HEK293 (cell line): ENCODE data around the gene MICAL3.

Experiments used
- CTCF ChIA-PET: fragments of 350-600 bp; formaldehyde crosslinking; extraction: SDS; loops from one replicate; lab custom pipeline; 2021; ENCODE audit warnings: antibody characterized with exemption; lab: Yijun Ruan, JAX
- POLR2A ChIA-PET: fragments of 300-600 bp; formaldehyde crosslinking; extraction: SDS; loops from one replicate; lab custom pipeline; 2020; ENCODE audit warnings: antibody characterized with exemption, inconsistent platforms; lab: Yijun Ruan, JAX
- H3K27ac ChIP-seq: fragments of 200-500 bp; sonication (Bioruptor generic); 2 replicates; pipeline ENCODE4 v1.5.1; 2014; ENCODE audit warnings: low read depth, low read length, control low read depth, inconsistent platforms; ENCODE audit errors: extremely low read depth
- H3K36me3 ChIP-seq, 2 experiments: fragments of 200-500 bp in 1 of 2; sonication (Bioruptor generic) in 1 of 2; 1 replicate in 1 of 2; 2 replicates in 1 of 2; pipeline ENCODE4 v1.5.1; 2014 to 2017; ENCODE audit warnings: inconsistent platforms in 2 of 2, low read length in 2 of 2; ENCODE audit not compliant: control insufficient read depth in 2 of 2, insufficient read depth in 1 of 2
- H3K4me1 ChIP-seq: fragments of 200-500 bp; sonication (Bioruptor generic); 2 replicates; pipeline ENCODE4 v1.5.1; 2014; ENCODE audit warnings: mild to moderate bottlenecking, low read length, inconsistent platforms; ENCODE audit not compliant: control insufficient read depth, insufficient read depth
- H3K4me3 ChIP-seq: 2 replicates; pipeline ENCODE4 v1.5.1; 2011; ENCODE audit warnings: low read depth, mild to moderate bottlenecking, control low read depth, low read length, moderate library complexity
- H3K9me3 ChIP-seq: fragments of 200-500 bp; sonication (Bioruptor generic); 2 replicates; pipeline ENCODE4 v1.5.1; 2014; ENCODE audit warnings: low read depth, low read length, inconsistent platforms; ENCODE audit not compliant: control insufficient read depth, insufficient read depth
- KLF1 ChIP-seq: fragments of 450-650 bp; formaldehyde crosslinking; IDR thresholded peaks from 2 replicates; pipeline ENCODE4 v1.5.1; 2016; ENCODE audit warnings: missing biosample characterization, missing genetic modification characterization
- KLF9 ChIP-seq: fragments of 450-650 bp; formaldehyde crosslinking; IDR thresholded peaks from 2 replicates; pipeline ENCODE4 v1.5.1; 2016; ENCODE audit warnings: missing biosample characterization, missing genetic modification characterization, low read depth
- OVOL3 ChIP-seq: fragments of 450-650 bp; formaldehyde crosslinking; IDR thresholded peaks from 2 replicates; pipeline ENCODE4 v1.5.1; 2016; ENCODE audit warnings: missing biosample characterization, missing genetic modification characterization
- SALL2 ChIP-seq: fragments of 450-650 bp; formaldehyde crosslinking; IDR thresholded peaks from 2 replicates; pipeline ENCODE4 v1.5.0; 2017; ENCODE audit warnings: missing biosample characterization, mild to moderate bottlenecking, missing genetic modification characterization, borderline replicate concordance
- SCRT1 ChIP-seq: fragments of 450-650 bp; formaldehyde crosslinking; IDR thresholded peaks from 2 replicates; pipeline ENCODE4 v1.5.1; 2016; ENCODE audit warnings: missing biosample characterization, missing genetic modification characterization, borderline replicate concordance
- SCRT2 ChIP-seq: fragments of 450-650 bp; formaldehyde crosslinking; IDR thresholded peaks from 2 replicates; pipeline ENCODE4 v1.5.1; 2016; ENCODE audit warnings: missing biosample characterization, missing genetic modification characterization
- ZEB2 ChIP-seq: fragments of 450-650 bp; formaldehyde crosslinking; IDR thresholded peaks from 2 replicates; pipeline ENCODE4 v1.5.1; 2016; ENCODE audit warnings: missing biosample characterization, missing genetic modification characterization
- ZNF114 ChIP-seq: fragments of 450-650 bp; formaldehyde crosslinking; IDR thresholded peaks from 2 replicates; pipeline ENCODE4 v1.5.0; 2017; ENCODE audit warnings: missing biosample characterization, missing genetic modification characterization
- ZNF19 ChIP-seq: fragments of 450-650 bp; formaldehyde crosslinking; IDR thresholded peaks from 2 replicates; pipeline ENCODE4; 2016; ENCODE audit warnings: missing biosample characterization, missing genetic modification characterization, low read depth
- ZNF239 ChIP-seq: fragments of 450-650 bp; formaldehyde crosslinking; IDR thresholded peaks from 2 replicates; pipeline ENCODE4 v1.5.1; 2016; ENCODE audit warnings: missing biosample characterization, missing genetic modification characterization
- ZNF292 ChIP-seq: fragments of 450-650 bp; formaldehyde crosslinking; IDR thresholded peaks from 2 replicates; pipeline ENCODE4 v1.5.1; 2016; ENCODE audit warnings: low read depth, missing biosample characterization, missing genetic modification characterization, borderline replicate concordance
- ZNF350 ChIP-seq: fragments of 450-650 bp; formaldehyde crosslinking; IDR thresholded peaks from 2 replicates; pipeline ENCODE4 v1.5.0; 2017; ENCODE audit warnings: missing biosample characterization, mild to moderate bottlenecking, missing genetic modification characterization
- ZNF404 ChIP-seq: fragments of 450-650 bp; formaldehyde crosslinking; IDR thresholded peaks from 2 replicates; pipeline ENCODE4 v1.5.1; 2017; ENCODE audit warnings: missing biosample characterization, missing genetic modification characterization
- ZNF521 ChIP-seq: fragments of 450-650 bp; formaldehyde crosslinking; IDR thresholded peaks from 2 replicates; pipeline ENCODE4 v1.5.1; 2017; ENCODE audit warnings: missing biosample characterization, mild to moderate bottlenecking, missing genetic modification characterization
- ZNF629 ChIP-seq: fragments of 450-650 bp; formaldehyde crosslinking; IDR thresholded peaks from 2 replicates; pipeline ENCODE4 v1.5.1; 2017; ENCODE audit warnings: missing biosample characterization, missing genetic modification characterization
- ZNF664 ChIP-seq: fragments of 450-650 bp; formaldehyde crosslinking; IDR thresholded peaks from 2 replicates; pipeline ENCODE4 v1.5.1; 2016; ENCODE audit warnings: missing biosample characterization, missing genetic modification characterization
- ZNF768 ChIP-seq: fragments of 450-650 bp; formaldehyde crosslinking; IDR thresholded peaks from 2 replicates; pipeline ENCODE4 v1.5.1; 2018; ENCODE audit warnings: missing biosample characterization, mild to moderate bottlenecking, missing genetic modification characterization
- ZNF785 ChIP-seq: fragments of 450-650 bp; formaldehyde crosslinking; IDR thresholded peaks from 2 replicates; pipeline ENCODE4 v1.5.1; 2016; ENCODE audit warnings: missing biosample characterization, missing genetic modification characterization
- ZNF830 ChIP-seq: fragments of 450-650 bp; IDR thresholded peaks from 2 replicates; pipeline ENCODE4 v1.5.0; 2018; ENCODE audit warnings: missing biosample characterization, missing genetic modification characterization, low read depth, mild to moderate bottlenecking, moderate library complexity
- ZNF837 ChIP-seq: fragments of 450-650 bp; formaldehyde crosslinking; IDR thresholded peaks from 2 replicates; pipeline ENCODE4 v1.5.1; 2016; ENCODE audit warnings: missing biosample characterization, missing genetic modification characterization
- TF ChIP-seq, protein P1 (sequence below): fragments of 450-650 bp; formaldehyde crosslinking; conservative IDR thresholded peaks from 2 replicates; pipeline ENCODE4 v1.5.1; 2016; ENCODE audit warnings: low read depth, missing biosample characterization, missing genetic modification characterization
- TF ChIP-seq, protein P2 (sequence below): fragments of 450-650 bp; formaldehyde crosslinking; IDR thresholded peaks from 2 replicates; pipeline ENCODE4 v1.5.1; 2016; ENCODE audit warnings: missing biosample characterization, missing genetic modification characterization
- TF ChIP-seq, protein P3 (sequence below): fragments of 450-650 bp; formaldehyde crosslinking; IDR thresholded peaks from 2 replicates; pipeline ENCODE4 v1.5.0; 2017; ENCODE audit warnings: missing biosample characterization, missing genetic modification characterization, borderline replicate concordance

The MICAL3 gene

DNA sequence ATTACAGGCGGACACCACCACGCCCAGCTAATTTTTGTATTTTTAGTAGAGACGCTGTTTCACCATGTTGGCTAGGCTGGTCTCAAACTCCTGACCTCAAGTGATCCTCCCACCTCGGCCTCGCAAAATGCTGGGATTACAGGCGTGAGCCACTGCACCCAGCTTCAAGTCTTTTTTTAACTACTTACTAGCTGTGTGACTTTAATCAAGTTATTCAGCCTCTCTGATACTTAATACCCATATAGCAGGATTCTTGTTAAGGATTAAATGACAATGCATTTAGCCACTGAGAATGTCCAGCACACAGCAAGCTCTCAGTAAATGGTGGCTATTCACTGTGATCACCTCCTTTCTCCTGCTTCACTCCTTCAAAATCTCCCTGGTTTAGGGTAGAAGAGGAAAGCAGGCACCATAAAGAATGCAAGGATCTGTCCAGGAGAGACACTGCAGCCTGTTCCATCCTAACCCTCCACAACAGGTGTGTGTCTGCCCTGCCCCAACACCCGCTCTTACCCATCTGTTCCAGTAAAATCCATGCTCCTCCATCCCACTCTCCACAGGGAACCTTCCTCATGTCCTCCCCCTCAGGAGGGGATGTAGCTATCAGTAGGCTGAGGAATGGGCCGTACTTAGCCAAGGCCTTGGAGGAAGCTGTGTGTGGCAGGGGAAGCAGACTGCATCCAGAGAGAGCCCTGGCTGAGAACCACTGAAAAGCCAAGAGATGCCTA, 69.3 kb downstream of the MICAL3 start:
- Histone ChIP-seq H3K9me3 (no peaks in the 10 kb centered on the region), H3K4me3 (no peak overlapping the region), H3K36me3 (peaks cover 0 to 3% of the 10 kb centered on the region in 2 experiments; a peak in 2 of 3 replicates)
- ChIA-PET CTCF (interaction anchor here (0.6 to 1.0 kb wide), 4 partner anchors 11 to 63 kb away, joined by 3 read pairs; no protein-coding TSS in a partner anchor), POLR2A (no interaction called here)
- TF ChIP-seq SALL2 (tag by site-specific recombination) (no peak), ZNF114 (tag by site-specific recombination) (no peak), ZNF768 (0 out of 2 replicates have a peak, but pooled peaks have one; percentile 40), KLF1 (no peak), ZNF830 (tag by site-specific recombination) (no peak), SCRT2 (tag by site-specific recombination) (peak; percentile 68), ZNF629 (tag by site-specific recombination) (no peak), SCRT1 (tag by site-specific recombination) (peak; percentile 45; the same call in 1 of the 2 replicates)
- TF ChIP-seq, all 188 proteins: peak for 3
- H3K27ac ChIP-seq = no peak overlapping the region
- no peaks in the 10 kb centered on the region for H3K4me1 ChIP-seq

DNA sequence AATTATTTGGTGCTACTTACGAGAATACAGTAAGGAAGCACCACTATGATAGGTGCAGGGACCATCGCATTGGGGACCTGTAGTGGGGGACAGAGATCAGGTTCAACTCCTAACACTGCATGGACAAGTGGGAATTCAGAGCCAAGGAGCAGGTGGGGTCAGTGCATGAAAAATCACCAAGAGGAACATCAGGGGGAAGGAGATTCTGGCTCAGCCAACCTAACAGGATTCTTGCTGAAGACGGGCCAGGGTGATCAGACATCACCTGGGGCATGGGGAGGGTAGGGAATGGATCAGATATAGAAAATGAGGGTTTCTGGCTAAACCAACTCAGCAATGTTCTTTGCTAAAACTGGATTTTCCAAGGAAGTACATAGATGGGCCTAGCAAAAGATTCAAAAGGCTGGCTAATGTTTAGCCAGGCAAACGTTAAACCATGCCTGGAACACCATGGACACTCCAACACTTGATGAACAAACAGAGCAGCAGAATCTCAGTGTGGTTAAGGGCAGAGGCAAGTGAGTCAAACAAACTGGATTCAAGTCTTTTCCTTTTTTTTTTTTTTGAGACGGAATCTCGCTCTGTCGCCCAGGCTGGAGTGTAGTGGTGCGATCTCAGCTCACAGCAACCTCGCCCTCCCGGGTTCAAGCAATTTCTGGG, 70.0 kb downstream of the MICAL3 start:
- Histone ChIP-seq H3K9me3 (no peaks in the 10 kb centered on the region), H3K4me3 (no peak overlapping the region), H3K27ac (no peak overlapping the region), H3K4me1 (peaks cover 5% of the 10 kb centered on the region; the same call in 1 of the 2 replicates), H3K36me3 (peaks cover 0 to 3% of the 10 kb centered on the region in 2 experiments; a peak in 2 of 3 replicates)
- ChIA-PET POLR2A (no interaction called here), CTCF (interaction anchor here (0.7 to 1.0 kb wide), 2 partner anchors 37 to 62 kb away, joined by 3 read pairs; no protein-coding TSS in a partner anchor)
- TF ChIP-seq, protein P1, sequence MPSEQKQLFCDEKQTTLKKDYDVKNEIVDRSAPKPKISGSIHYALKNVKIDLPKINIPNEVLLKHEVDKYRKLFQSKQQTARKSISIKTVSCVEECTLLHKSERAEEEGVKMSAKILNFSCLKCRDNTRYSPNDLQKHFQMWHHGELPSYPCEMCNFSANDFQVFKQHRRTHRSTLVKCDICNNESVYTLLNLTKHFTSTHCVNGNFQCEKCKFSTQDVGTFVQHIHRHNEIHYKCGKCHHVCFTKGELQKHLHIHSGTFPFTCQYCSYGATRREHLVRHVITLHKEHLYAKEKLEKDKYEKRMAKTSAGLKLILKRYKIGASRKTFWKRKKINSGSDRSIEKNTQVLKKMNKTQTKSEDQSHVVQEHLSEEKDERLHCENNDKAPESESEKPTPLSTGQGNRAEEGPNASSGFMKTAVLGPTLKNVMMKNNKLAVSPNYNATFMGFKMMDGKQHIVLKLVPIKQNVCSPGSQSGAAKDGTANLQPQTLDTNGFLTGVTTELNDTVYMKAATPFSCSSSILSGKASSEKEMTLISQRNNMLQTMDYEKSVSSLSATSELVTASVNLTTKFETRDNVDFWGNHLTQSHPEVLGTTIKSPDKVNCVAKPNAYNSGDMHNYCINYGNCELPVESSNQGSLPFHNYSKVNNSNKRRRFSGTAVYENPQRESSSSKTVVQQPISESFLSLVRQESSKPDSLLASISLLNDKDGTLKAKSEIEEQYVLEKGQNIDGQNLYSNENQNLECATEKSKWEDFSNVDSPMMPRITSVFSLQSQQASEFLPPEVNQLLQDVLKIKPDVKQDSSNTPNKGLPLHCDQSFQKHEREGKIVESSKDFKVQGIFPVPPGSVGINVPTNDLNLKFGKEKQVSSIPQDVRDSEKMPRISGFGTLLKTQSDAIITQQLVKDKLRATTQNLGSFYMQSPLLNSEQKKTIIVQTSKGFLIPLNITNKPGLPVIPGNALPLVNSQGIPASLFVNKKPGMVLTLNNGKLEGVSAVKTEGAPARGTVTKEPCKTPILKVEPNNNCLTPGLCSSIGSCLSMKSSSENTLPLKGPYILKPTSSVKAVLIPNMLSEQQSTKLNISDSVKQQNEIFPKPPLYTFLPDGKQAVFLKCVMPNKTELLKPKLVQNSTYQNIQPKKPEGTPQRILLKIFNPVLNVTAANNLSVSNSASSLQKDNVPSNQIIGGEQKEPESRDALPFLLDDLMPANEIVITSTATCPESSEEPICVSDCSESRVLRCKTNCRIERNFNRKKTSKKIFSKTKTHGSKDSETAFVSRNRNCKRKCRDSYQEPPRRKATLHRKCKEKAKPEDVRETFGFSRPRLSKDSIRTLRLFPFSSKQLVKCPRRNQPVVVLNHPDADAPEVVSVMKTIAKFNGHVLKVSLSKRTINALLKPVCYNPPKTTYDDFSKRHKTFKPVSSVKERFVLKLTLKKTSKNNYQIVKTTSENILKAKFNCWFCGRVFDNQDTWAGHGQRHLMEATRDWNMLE (tag by site-specific recombination) = no peak
- TF ChIP-seq, protein P2, sequence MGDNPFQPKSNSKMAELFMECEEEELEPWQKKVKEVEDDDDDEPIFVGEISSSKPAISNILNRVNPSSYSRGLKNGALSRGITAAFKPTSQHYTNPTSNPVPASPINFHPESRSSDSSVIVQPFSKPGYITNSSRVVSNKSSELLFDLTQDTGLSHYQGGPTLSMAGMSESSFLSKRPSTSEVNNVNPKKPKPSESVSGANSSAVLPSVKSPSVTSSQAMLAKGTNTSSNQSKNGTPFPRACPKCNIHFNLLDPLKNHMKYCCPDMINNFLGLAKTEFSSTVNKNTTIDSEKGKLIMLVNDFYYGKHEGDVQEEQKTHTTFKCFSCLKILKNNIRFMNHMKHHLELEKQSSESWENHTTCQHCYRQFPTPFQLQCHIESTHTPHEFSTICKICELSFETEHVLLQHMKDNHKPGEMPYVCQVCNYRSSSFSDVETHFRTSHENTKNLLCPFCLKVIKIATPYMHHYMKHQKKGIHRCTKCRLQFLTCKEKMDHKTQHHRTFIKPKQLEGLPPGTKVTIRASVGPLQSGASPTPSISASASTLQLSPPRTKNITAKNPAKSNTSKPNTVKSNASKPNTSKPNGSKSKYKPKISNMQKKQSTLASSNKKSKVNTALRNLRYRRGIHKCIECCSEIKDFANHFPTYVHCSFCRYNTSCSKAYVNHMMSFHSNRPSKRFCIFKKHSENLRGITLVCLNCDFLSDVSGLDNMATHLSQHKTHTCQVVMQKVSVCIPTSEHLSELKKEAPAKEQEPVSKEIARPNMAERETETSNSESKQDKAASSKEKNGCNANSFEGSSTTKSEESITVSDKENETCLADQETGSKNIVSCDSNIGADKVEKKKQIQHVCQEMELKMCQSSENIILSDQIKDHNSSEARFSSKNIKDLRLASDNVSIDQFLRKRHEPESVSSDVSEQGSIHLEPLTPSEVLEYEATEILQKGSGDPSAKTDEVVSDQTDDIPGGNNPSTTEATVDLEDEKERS (tag by site-specific recombination) = no peak
- no peak for TF ChIP-seq OVOL3 (tag by site-specific recombination)
- TF ChIP-seq ZEB2 (tag by site-specific recombination) = no peak
- TF ChIP-seq KLF9 = no peak
- no peak for TF ChIP-seq ZNF521 (tag by site-specific recombination)
- TF ChIP-seq, protein P3, sequence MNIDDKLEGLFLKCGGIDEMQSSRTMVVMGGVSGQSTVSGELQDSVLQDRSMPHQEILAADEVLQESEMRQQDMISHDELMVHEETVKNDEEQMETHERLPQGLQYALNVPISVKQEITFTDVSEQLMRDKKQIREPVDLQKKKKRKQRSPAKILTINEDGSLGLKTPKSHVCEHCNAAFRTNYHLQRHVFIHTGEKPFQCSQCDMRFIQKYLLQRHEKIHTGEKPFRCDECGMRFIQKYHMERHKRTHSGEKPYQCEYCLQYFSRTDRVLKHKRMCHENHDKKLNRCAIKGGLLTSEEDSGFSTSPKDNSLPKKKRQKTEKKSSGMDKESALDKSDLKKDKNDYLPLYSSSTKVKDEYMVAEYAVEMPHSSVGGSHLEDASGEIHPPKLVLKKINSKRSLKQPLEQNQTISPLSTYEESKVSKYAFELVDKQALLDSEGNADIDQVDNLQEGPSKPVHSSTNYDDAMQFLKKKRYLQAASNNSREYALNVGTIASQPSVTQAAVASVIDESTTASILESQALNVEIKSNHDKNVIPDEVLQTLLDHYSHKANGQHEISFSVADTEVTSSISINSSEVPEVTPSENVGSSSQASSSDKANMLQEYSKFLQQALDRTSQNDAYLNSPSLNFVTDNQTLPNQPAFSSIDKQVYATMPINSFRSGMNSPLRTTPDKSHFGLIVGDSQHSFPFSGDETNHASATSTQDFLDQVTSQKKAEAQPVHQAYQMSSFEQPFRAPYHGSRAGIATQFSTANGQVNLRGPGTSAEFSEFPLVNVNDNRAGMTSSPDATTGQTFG (tag by site-specific recombination) = no peak
- TF ChIP-seq ZNF19 (tag by site-specific recombination) = no peak
- no peak for TF ChIP-seq SCRT2 (tag by site-specific recombination)
- TF ChIP-seq ZNF785 (tag by site-specific recombination) = no peak
- no peak for TF ChIP-seq ZNF404 (tag by site-specific recombination)
- no peak for TF ChIP-seq ZNF664 (tag by site-specific recombination)
- no peak for TF ChIP-seq ZNF292
- TF ChIP-seq ZNF239 = no peak
- TF ChIP-seq ZNF837 = no peak
- TF ChIP-seq ZNF350 = no peak
